K562 (cell line): ENCODE data around the gene SLC33A1. TPM values are rescaled to one million over a fixed set of nuclear protein-coding genes. Genes with fewer than 3 reads are reported as not detected.

ENCODE experiments used
- ATAC-seq: fragments of 200-7000 bp; cut with Tn5 transposase; 3 replicates; pipeline ENCODE4 v1.9.1; 2020; ENCODE audit warnings: moderate library complexity
- BruUV-seq: library from RNA; stranded (reverse); fragments of 400-500 nt; replicated peaks from 2 replicates; lab custom pipeline; 2021; lab: Mats Ljungman, UMichigan
- CTCF ChIA-PET: fragments of 300-600 bp; formaldehyde crosslinking; extraction: SDS; loops from one replicate; lab custom pipeline; 2021; ENCODE audit warnings: low intra/inter-chr PET ratio; lab: Yijun Ruan, JAX
- POLR2A ChIA-PET: fragments of 300-600, 350-650 bp; sonication (Branson Sonifier 250); formaldehyde crosslinking; extraction: SDS; loops from one replicate; lab custom pipeline; 2021; ENCODE audit warnings: antibody characterized with exemption, inconsistent platforms; lab: Yijun Ruan, JAX
- DNase-seq, 4 experiments: peaks; one replicate each; pipeline versions ENCODE4 v3.0.0 to v3.0.0-alpha.2; 2011 to 2018; ENCODE audit warnings: low spot score in 3 of 4, mixed read lengths in 3 of 4; ENCODE audit errors: extremely low read depth in 1 of 4
- FAIRE-seq: peaks from 2 replicates; lab custom pipeline; 2011; peaks lifted over from hg19 to GRCh38; lab: Jason Lieb, UNC
- H2AFZ ChIP-seq: 2 replicates; pipeline ENCODE4 v1.6.0; 2011; ENCODE audit warnings: low read depth, low read length, control low read depth, inconsistent platforms
- H3K27ac ChIP-seq: fragments of 200-600 bp; 3 replicates; pipeline ENCODE4 v1.8.0; 2011; ENCODE audit warnings: low read depth, mild to moderate bottlenecking, control low read depth, inconsistent platforms, low read length, moderate library complexity, mixed read lengths; ENCODE audit errors: extremely low read depth
- H3K27me3 ChIP-seq, 2 experiments: fragments of 300-600 bp in 1 of 2; 2 replicates in 1 of 2; 3 replicates in 1 of 2; pipeline versions ENCODE4 v1.6.0 to v1.8.0; 2011; ENCODE audit warnings: inconsistent platforms in 2 of 2, low read length in 2 of 2, mild to moderate bottlenecking in 1 of 2, mixed read lengths in 1 of 2, moderate library complexity in 1 of 2; ENCODE audit not compliant: control insufficient read depth in 2 of 2, insufficient read depth in 2 of 2
- H3K36me3 ChIP-seq: fragments of 300-600 bp; 3 replicates; pipeline ENCODE4 v1.8.0; 2011; ENCODE audit warnings: mild to moderate bottlenecking, low read length, inconsistent platforms; ENCODE audit not compliant: control insufficient read depth, insufficient read depth
- H3K4me1 ChIP-seq, 2 experiments: fragments of 200-600 bp in 1 of 2; replicated peaks in 1 of 2; 2 replicates in 1 of 2; 3 replicates in 1 of 2; pipeline versions ENCODE4 v1.5.1 to v1.8.0; 2011; ENCODE audit warnings: inconsistent platforms in 2 of 2, low read length in 2 of 2, mild to moderate bottlenecking in 1 of 2, mixed read lengths in 1 of 2, moderate library complexity in 1 of 2; ENCODE audit not compliant: control insufficient read depth in 2 of 2, insufficient read depth in 2 of 2
- H3K4me2 ChIP-seq: 2 replicates; pipeline ENCODE4 v1.6.1; 2011; ENCODE audit warnings: low read length, control low read depth, inconsistent platforms, mixed read lengths; ENCODE audit not compliant: insufficient read depth
- H3K4me3 ChIP-seq: fragments of 200-600 bp; sonication (generic), shearing (Covaris generic); 2 replicates; pipeline ENCODE4 v1.5.1; 2016; ENCODE audit warnings: control low read depth, inconsistent platforms
- H3K79me2 ChIP-seq: fragments of 200-600 bp; 3 replicates; pipeline ENCODE4 v1.8.0; 2011; ENCODE audit warnings: low read length, inconsistent platforms; ENCODE audit not compliant: control insufficient read depth, insufficient read depth
- H3K9ac ChIP-seq, 2 experiments: 2 replicates each; pipeline versions ENCODE4 v1.6.0 to v1.6.1; 2011; ENCODE audit warnings: low read depth in 2 of 2, low read length in 2 of 2, control low read depth in 1 of 2, inconsistent platforms in 1 of 2, mild to moderate bottlenecking in 1 of 2, mixed read lengths in 1 of 2; ENCODE audit not compliant: insufficient read depth in 1 of 2
- H3K9me1 ChIP-seq: one replicate; pipeline ENCODE4 v1.6.0; 2011; ENCODE audit warnings: inconsistent platforms, mild to moderate bottlenecking, low read length, moderate library complexity; ENCODE audit not compliant: control insufficient read depth, insufficient read depth
- H3K9me3 ChIP-seq: replicated peaks from 2 replicates; pipeline ENCODE4 v1.5.1; 2011; ENCODE audit warnings: low read depth, low read length, inconsistent platforms; ENCODE audit not compliant: control insufficient read depth, insufficient read depth
- H4K20me1 ChIP-seq: replicated peaks from 2 replicates; pipeline ENCODE4 v1.6.1; 2011; ENCODE audit warnings: low read length, inconsistent platforms, mixed read lengths; ENCODE audit not compliant: control insufficient read depth, insufficient read depth
- JUND ChIP-seq, 2 experiments: IDR thresholded peaks; 2 replicates in 1 of 2; 3 replicates in 1 of 2; pipeline ENCODE4 v1.6.1; 2011; ENCODE audit warnings: borderline replicate concordance in 2 of 2, low read depth in 2 of 2, low read length in 2 of 2, improper control_type of control experiment in 1 of 2, missing biosample characterization in 1 of 2, missing genetic modification characterization in 1 of 2, missing genetic modification reagents in 1 of 2
- SPI1 ChIP-seq: IDR thresholded peaks from 2 replicates; pipeline ENCODE4 v1.6.1; 2011; ENCODE audit warnings: low read depth, low read length, control low read depth, borderline replicate concordance
- WGBS: fragments of 100-300 bp; shearing (Covaris generic); methylation state at CpG from one replicate; pipeline ENCODE4 v1.1.6; 2016; ENCODE audit warnings: low coverage, mixed read lengths; ENCODE audit not compliant: insufficient coverage; ENCODE audit errors: missing lambda C conversion rate; 5-methylcytosine and 5-hydroxymethylcytosine counted together
- in situ Hi-C: fragments of 300-500 bp; cut with MboI; formaldehyde crosslinking; loops from 4 replicates; pipeline ENCODE4 v1.15.0; 2018; ENCODE audit warnings: inconsistent platforms, mixed read lengths
- intact Hi-C: fragments of 100-400 bp; cut with micrococcal nuclease; formaldehyde crosslinking; loops from 2 replicates; pipeline ENCODE4 v1.14.2; 2022
- polyA plus RNA-seq, 8 experiments: library from polyadenylated mRNA; depleted of rRNA in 4 of 8; stranded (reverse) in 5 of 8; unstranded in 3 of 8; fragments of >200 nt; fragmentation: Nextera tagmentation in 2 of 8; fragmentation: Illumina TruSeq in 1 of 8; extraction: Ambion mirVana in 2 of 8; extraction: Trizol in 1 of 8; gene quantifications; 2 replicates each; pipeline versions ENCODE4 v1.2.1 to v1.2.3, GENCODE V29; 2011 to 2014; ENCODE audit warnings: inconsistent platforms in 1 of 8, missing spikeins in 1 of 8
- total RNA-seq, 7 experiments: library from RNA; depleted of rRNA in 6 of 7; stranded (reverse); fragments of >200 nt in 6 of 7; fragmentation: Illumina TruSeq in 2 of 7; extraction: Trizol in 2 of 7; gene quantifications; 2 replicates each; pipeline versions ENCODE4 v1.2.1 to v1.2.3, GENCODE V29; 2011 to 2021; ENCODE audit warnings: low replicate concordance in 1 of 7
- TF ChIP-seq, protein P1 (sequence below): fragments of 200-800 bp; sonication (Bioruptor generic); IDR thresholded peaks from 2 replicates; pipeline ENCODE4 v1.6.1; 2016; ENCODE audit warnings: missing genetic modification characterization, missing compliant biosample characterization

Gene SLC33A1
- total and polyA plus RNA-seq, 9 of the 15 experiments (the other 6 are each of a cell fraction or from before 2014, with no cell fraction given) = 6.2 to 26.8 (median 19.6) TPM

DNA sequence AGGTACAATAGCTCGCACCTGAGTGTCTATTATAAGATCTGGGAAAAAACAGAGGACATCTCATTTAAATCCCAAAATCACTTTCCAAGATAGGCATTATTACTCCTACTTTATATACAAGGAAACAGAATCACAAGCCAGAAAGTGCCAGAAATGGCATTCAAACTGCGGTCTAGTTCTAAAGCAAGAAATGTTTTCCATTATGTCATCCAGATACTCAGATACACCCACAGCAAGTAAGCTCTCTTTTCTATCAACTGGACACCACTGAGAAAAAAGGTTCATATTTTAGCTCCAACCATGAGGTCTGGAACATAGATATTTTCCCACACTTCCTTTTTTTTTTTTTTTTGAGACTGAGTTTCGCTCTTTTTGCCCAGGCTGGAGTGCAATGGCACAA, 8.1 kb downstream of the SLC33A1 start:
- intact Hi-C loops = no loop called here

More for the DNA sequence above, 8.1 kb downstream of the SLC33A1 start:
- DNase-seq (no peak), ATAC-seq (peak; percentile 34), FAIRE-seq (no peak)
- H3K36me3 ChIP-seq = peaks cover 24% of the 10 kb centered on the region; the same call in 1 of the 3 replicates
- no peaks in the 10 kb centered on the region for H3K27me3 ChIP-seq
- H3K4me3 ChIP-seq = no peak overlapping the region
- ChIA-PET POLR2A (interaction anchor here (0.7 to 1.0 kb wide), 3 partner anchors 10 to 92 kb away, joined by 3 to 6 read pairs (median 4); no protein-coding TSS in a partner anchor), CTCF (no interaction called here)
- no peaks in the 10 kb centered on the region for H3K9me1 ChIP-seq
- in situ Hi-C loops = no loop called here
- BruUV-seq = no TSS peak
- H3K9ac ChIP-seq = no peak overlapping the region; a peak in 1 of 4 replicates
- H3K79me2 ChIP-seq = peaks cover 86% of the 10 kb centered on the region
- WGBS = 43% methylated on average over 2 of the region's 3 CpGs
- no peaks in the 10 kb centered on the region for H3K9me3 ChIP-seq
- no peak overlapping the region for H3K27ac ChIP-seq
- no peak overlapping the region for H2AFZ ChIP-seq
- no peaks in the 10 kb centered on the region; the same call in none of the 2 replicates for H4K20me1 ChIP-seq
- peaks cover 8 to 9% of the 10 kb centered on the region in 2 experiments; a peak in 3 of 5 replicates for H3K4me1 ChIP-seq
- peak overlapping the region; percentile 46; the same call in 1 of the 2 replicates for H3K4me2 ChIP-seq
- TF ChIP-seq JUND (IDR thresholded peaks at IDR 0.05; ENCODE audit: borderline replicate concordance, low read depth, low read length) = no peak
- TF ChIP-seq JUND (tag; IDR thresholded peaks at IDR 0.05; ENCODE audit: borderline replicate concordance, low read depth, low read length) = 0 out of 3 replicates have a peak, but pooled peaks have one; percentile 26
- TF ChIP-seq, protein P1, sequence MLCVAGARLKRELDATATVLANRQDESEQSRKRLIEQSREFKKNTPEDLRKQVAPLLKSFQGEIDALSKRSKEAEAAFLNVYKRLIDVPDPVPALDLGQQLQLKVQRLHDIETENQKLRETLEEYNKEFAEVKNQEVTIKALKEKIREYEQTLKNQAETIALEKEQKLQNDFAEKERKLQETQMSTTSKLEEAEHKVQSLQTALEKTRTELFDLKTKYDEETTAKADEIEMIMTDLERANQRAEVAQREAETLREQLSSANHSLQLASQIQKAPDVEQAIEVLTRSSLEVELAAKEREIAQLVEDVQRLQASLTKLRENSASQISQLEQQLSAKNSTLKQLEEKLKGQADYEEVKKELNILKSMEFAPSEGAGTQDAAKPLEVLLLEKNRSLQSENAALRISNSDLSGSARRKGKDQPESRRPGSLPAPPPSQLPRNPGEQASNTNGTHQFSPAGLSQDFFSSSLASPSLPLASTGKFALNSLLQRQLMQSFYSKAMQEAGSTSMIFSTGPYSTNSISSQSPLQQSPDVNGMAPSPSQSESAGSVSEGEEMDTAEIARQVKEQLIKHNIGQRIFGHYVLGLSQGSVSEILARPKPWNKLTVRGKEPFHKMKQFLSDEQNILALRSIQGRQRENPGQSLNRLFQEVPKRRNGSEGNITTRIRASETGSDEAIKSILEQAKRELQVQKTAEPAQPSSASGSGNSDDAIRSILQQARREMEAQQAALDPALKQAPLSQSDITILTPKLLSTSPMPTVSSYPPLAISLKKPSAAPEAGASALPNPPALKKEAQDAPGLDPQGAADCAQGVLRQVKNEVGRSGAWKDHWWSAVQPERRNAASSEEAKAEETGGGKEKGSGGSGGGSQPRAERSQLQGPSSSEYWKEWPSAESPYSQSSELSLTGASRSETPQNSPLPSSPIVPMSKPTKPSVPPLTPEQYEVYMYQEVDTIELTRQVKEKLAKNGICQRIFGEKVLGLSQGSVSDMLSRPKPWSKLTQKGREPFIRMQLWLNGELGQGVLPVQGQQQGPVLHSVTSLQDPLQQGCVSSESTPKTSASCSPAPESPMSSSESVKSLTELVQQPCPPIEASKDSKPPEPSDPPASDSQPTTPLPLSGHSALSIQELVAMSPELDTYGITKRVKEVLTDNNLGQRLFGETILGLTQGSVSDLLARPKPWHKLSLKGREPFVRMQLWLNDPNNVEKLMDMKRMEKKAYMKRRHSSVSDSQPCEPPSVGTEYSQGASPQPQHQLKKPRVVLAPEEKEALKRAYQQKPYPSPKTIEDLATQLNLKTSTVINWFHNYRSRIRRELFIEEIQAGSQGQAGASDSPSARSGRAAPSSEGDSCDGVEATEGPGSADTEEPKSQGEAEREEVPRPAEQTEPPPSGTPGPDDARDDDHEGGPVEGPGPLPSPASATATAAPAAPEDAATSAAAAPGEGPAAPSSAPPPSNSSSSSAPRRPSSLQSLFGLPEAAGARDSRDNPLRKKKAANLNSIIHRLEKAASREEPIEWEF = no peak
- 0 out of 2 replicates have a peak, but pooled peaks have one; percentile 33 for TF ChIP-seq SPI1
- TF ChIP-seq, all 486 proteins: peak for 2
